Stimulated activated CD4-positive, alpha-beta T cell treated with anti-CD3 and anti-CD28 coated beads, Interleukin-1b, Interleukin-23, amount 100 ng/mL, for 24 hours (primary cell): Measurements from ENCODE around the gene GPR3.
A peak's percentile ranks its signal among the peaks of the same experiment; 100 is the strongest.
"Not testable (repeated sequence)": the region's sequence is repeated elsewhere in the genome, so short reads cannot be mapped to it uniquely, and the experiment has no call there.

Experiments
- DNase-seq, 4 experiments: peaks; one replicate each; pipeline ENCODE4 v3.0.0-alpha.2; 2020; ENCODE audit warnings: low read depth in 4 of 4, low spot score in 1 of 4

Gene GPR3

GRCh38 chr1:27377760-27378495 is 14.5 kb upstream of the GPR3 start:
- DNase-seq = no peak

GRCh38 chr1:27379564-27380122 is 12.8 kb upstream of the GPR3 start:
- DNase-seq = no peak

GRCh38 chr1:27380224-27380623 is 12.2 kb upstream of the GPR3 start:
- no peak for DNase-seq

- no peak for DNase-seq
Observed at GRCh38 chr1:27380766-27381733, 11.4 kb upstream of the GPR3 start.

GRCh38 chr1:27381969-27382762 is 10.3 kb upstream of the GPR3 start:
- no peak for DNase-seq

- DNase-seq = peak in 1 of 4 experiments; percentile 28
Observed at GRCh38 chr1:27383039-27383605, 9.3 kb upstream of the GPR3 start, which contains the start of gene CD164L2. Gene CD164L2 (minus strand): TSS chr1:27383333. CDS start chr1:27383239, 94 bp downstream.

GRCh38 chr1:27383661-27384060 is 8.8 kb upstream of the GPR3 start:
- no peak for DNase-seq

GRCh38 chr1:27384797-27385196 is 7.6 kb upstream of the GPR3 start:
- DNase-seq = not testable (repeated sequence)

- DNase-seq = peak; percentile 49 to 69 (median 60)
Observed at GRCh38 chr1:27388337-27389005, 4.0 kb upstream of the GPR3 start.

- DNase-seq = peak in 1 of 4 experiments; percentile 14
Observed at GRCh38 chr1:27391511-27392095, 819 bp upstream of the GPR3 start.

- DNase-seq = no peak
Observed at GRCh38 chr1:27392778-27393635, 585 bp downstream of the GPR3 start.

GRCh38 chr1:27393641-27394281 is 1.3 kb downstream of the GPR3 start:
- no peak for DNase-seq

- no peak for DNase-seq
Observed at GRCh38 chr1:27394282-27394658, 1.8 kb downstream of the GPR3 start.

- DNase-seq = no peak
Observed at GRCh38 chr1:27394925-27395324, 2.5 kb downstream of the GPR3 start.

GRCh38 chr1:27395441-27396195 is 3.2 kb downstream of the GPR3 start:
- DNase-seq = peak; percentile 47 to 62 (median 56)

- DNase-seq = no peak
Observed at GRCh38 chr1:27397110-27397509, 4.7 kb downstream of the GPR3 start.

GRCh38 chr1:27397749-27398148 is 5.3 kb downstream of the GPR3 start:
- no peak for DNase-seq
